Glomerular visceral epithelial cell (primary cell): ENCODE data around the gene LDLRAD4.

Source experiments
- DNase-seq: peaks from one replicate; pipeline ENCODE4 v3.0.0-alpha.2; 2016; ENCODE audit errors: extremely low spot score

Gene LDLRAD4

GRCh38 chr18:13265008-13265910, 46.7 kb downstream of the LDLRAD4 start:
- no peak for DNase-seq

GRCh38 chr18:13265911-13266217, 47.3 kb downstream of the LDLRAD4 start:
- no peak for DNase-seq

GRCh38 chr18:13266218-13267100, 47.9 kb downstream of the LDLRAD4 start:
- DNase-seq = no peak

- no peak for DNase-seq
Measured at GRCh38 chr18:13267431-13267873, 48.9 kb downstream of the LDLRAD4 start.

GRCh38 chr18:13268158-13269012, 49.8 kb downstream of the LDLRAD4 start:
- no peak for DNase-seq

- no peak for DNase-seq
Measured at GRCh38 chr18:13269013-13269280, 50.4 kb downstream of the LDLRAD4 start.

GRCh38 chr18:13269521-13270011, 51.0 kb downstream of the LDLRAD4 start:
- no peak for DNase-seq

GRCh38 chr18:13270279-13270855, 51.8 kb downstream of the LDLRAD4 start:
- DNase-seq = no peak

- DNase-seq = no peak
Measured at GRCh38 chr18:13271302-13271911, 52.8 kb downstream of the LDLRAD4 start.

GRCh38 chr18:13272416-13272815, 53.9 kb downstream of the LDLRAD4 start:
- DNase-seq = no peak

GRCh38 chr18:13273800-13274199, 55.2 kb downstream of the LDLRAD4 start:
- DNase-seq = no peak

- no peak for DNase-seq
Measured at GRCh38 chr18:13275075-13275474, 56.5 kb downstream of the LDLRAD4 start.

- no peak for DNase-seq
Measured at GRCh38 chr18:13276530-13277520, 58.3 kb downstream of the LDLRAD4 start.

- no peak for DNase-seq
Measured at GRCh38 chr18:13278062-13278630, 59.6 kb downstream of the LDLRAD4 start.

- no peak for DNase-seq
Measured at GRCh38 chr18:13279181-13280069, 60.9 kb downstream of the LDLRAD4 start.

GRCh38 chr18:13280070-13280795, 61.7 kb downstream of the LDLRAD4 start:
- DNase-seq = no peak

- no peak for DNase-seq
Measured at GRCh38 chr18:13281406-13281805, 62.8 kb downstream of the LDLRAD4 start.

GRCh38 chr18:13283746-13284145, 65.2 kb downstream of the LDLRAD4 start:
- DNase-seq = no peak
